PC-9 (cell line): Measurements from ENCODE around the gene PDE4B. TPM values are rescaled to one million over a fixed set of nuclear protein-coding genes. Genes with fewer than 3 reads are reported as not detected.

Source experiments
- BruUV-seq: library from RNA; stranded (reverse); fragments of 400-500 nt; replicated peaks from 2 replicates; lab custom pipeline; 2021; lab: Mats Ljungman, UMichigan
- CTCF ChIA-PET: fragments of 300-600 bp; sonication (Branson Sonifier 250); formaldehyde crosslinking; loops from one replicate; lab custom pipeline; 2022; ENCODE audit warnings: antibody characterized with exemption; lab: Charles Lee
- POLR2A ChIA-PET: fragments of 300-600 bp; sonication (Branson Sonifier 250); formaldehyde crosslinking; loops from one replicate; lab custom pipeline; 2022; ENCODE audit warnings: antibody characterized with exemption; ENCODE audit not compliant: unreplicated experiment; lab: Charles Lee
- DNase-seq, 2 experiments: peaks; one replicate each; pipeline versions ENCODE4 v3.0.0 to v3.0.0-alpha.2; 2015 to 2022; ENCODE audit warnings: mixed read lengths in 1 of 2
- H2AFZ ChIP-seq: fragments of 200-600 bp; sonication (generic); 2 replicates; pipeline ENCODE4 v1.8.1; 2017; ENCODE audit warnings: antibody characterized with exemption
- H3F3A ChIP-seq: fragments of 200-600 bp; sonication (generic); 2 replicates; pipeline ENCODE4 v1.8.1; 2017; ENCODE audit warnings: antibody characterized with exemption, mild to moderate bottlenecking, low read depth; ENCODE audit not compliant: insufficient read depth
- H3K27ac ChIP-seq: fragments of 200-600 bp; sonication (generic); 2 replicates; pipeline ENCODE4 v1.6.1; 2016; ENCODE audit warnings: mixed run types
- H3K27me3 ChIP-seq: fragments of 200-600 bp; sonication (generic); 2 replicates; pipeline ENCODE4 v1.6.1; 2016; ENCODE audit warnings: low read depth, mixed run types; ENCODE audit not compliant: insufficient read depth
- H3K36me3 ChIP-seq: fragments of 200-600 bp; sonication (generic); 2 replicates; pipeline ENCODE4 v1.6.1; 2016; ENCODE audit warnings: low read depth, mixed run types
- H3K4me1 ChIP-seq: fragments of 200-600 bp; sonication (generic); replicated peaks from 2 replicates; pipeline ENCODE4 v1.6.1; 2016; ENCODE audit warnings: mixed run types; ENCODE audit not compliant: insufficient read depth
- H3K4me2 ChIP-seq: fragments of 200-600 bp; sonication (generic); 2 replicates; pipeline ENCODE4 v1.6.1; 2017; ENCODE audit warnings: mixed run types
- H3K4me3 ChIP-seq: fragments of 200-600 bp; sonication (generic); 2 replicates; pipeline ENCODE4 v1.6.1; 2016; ENCODE audit warnings: mixed run types
- H3K79me2 ChIP-seq: fragments of 200-600 bp; sonication (generic); 2 replicates; pipeline ENCODE4 v1.6.1; 2017; ENCODE audit warnings: low read depth, mixed run types
- H3K9me2 ChIP-seq: fragments of 200-600 bp; sonication (generic); 2 replicates; pipeline ENCODE4 v1.8.1; 2017; ENCODE audit warnings: mild to moderate bottlenecking; ENCODE audit not compliant: insufficient read depth
- H3K9me3 ChIP-seq: fragments of 200-600 bp; sonication (generic); 2 replicates; pipeline ENCODE4 v1.8.1; 2016; ENCODE audit warnings: low read depth; ENCODE audit not compliant: insufficient read depth
- H4K20me1 ChIP-seq: fragments of 200-600 bp; sonication (generic); 2 replicates; pipeline ENCODE4 v1.8.1; 2017; ENCODE audit not compliant: insufficient read depth
- EZH2 ChIP-seq: fragments of 200-600 bp; sonication (generic); IDR thresholded peaks from 2 replicates; pipeline ENCODE4 v1.8.0; 2017; ENCODE audit warnings: antibody characterized with exemption, low read depth
- intact Hi-C: fragments of 100-400 bp; cut with micrococcal nuclease; formaldehyde crosslinking; loops from one replicate; pipeline ENCODE4 v1.10.0; 2022; ENCODE audit not compliant: unreplicated experiment
- total RNA-seq: library from RNA; stranded (reverse); gene quantifications from 2 replicates; pipeline ENCODE4 v1.2.3, GENCODE V29; 2021
- TF ChIP-seq, protein P1 (sequence below): fragments of 200-600 bp; sonication (generic); conservative IDR thresholded peaks from 2 replicates; pipeline ENCODE4 v1.6.1; 2017; ENCODE audit warnings: mixed run types, antibody characterized with exemption, mild to moderate bottlenecking, moderate library complexity

PDE4B gene
- total RNA-seq, 1 experiment from 2014 or later = 1.3 TPM

DNA sequence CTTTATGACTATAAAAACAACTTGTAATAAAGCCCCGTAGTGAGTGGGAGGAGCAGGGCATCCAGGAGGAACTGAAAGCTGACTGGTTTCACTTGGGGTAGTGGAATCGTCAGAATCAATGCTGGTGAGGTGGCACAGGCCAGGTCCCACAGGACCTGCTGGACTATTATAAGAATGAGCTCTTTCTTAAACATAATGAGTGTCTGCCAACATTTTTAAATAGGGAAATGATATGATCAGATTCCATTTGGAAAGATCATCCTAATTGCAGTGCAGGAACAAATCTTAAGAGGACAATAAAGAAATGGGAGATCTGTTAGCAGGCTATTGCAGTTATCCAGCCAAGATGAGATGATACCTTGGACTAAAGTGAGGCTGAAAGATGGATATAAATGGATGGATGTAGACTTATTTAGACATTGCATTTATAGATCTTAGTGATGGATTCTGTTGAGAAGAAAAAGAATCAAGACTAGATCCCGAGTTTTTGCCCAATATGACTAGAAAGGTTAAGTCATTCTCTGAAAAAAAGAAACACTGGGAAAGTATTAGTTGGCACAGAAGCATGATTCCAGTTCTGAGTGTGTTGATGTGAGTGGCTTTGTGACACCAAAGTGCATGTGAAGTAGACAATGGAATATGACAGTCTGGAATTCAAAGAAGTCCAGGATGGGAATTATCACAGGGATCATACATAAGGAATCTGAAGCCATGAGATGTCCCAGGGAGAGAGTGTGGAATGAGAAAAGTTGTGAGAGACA, 587.9 kb downstream of the PDE4B start:
- Histone ChIP-seq H3K79me2 (no peaks in the 10 kb centered on the region), H3K4me2 (no peak overlapping the region), H3K4me3 (no peak overlapping the region), H3K36me3 (no peaks in the 10 kb centered on the region), H3K4me1 (no peaks in the 10 kb centered on the region), H3K9me2 (no peaks in the 10 kb centered on the region), H3K27me3 (no peaks in the 10 kb centered on the region), H4K20me1 (no peaks in the 10 kb centered on the region), H3F3A (no peaks in the 10 kb centered on the region), H3K27ac (no peak overlapping the region), H2AFZ (no peak overlapping the region), H3K9me3 (peaks cover 2% of the 10 kb centered on the region; the same call in 1 of the 2 replicates)
- DNase-seq = no peak
- CTCF ChIA-PET = no interaction called here
- TF ChIP-seq, protein P1, sequence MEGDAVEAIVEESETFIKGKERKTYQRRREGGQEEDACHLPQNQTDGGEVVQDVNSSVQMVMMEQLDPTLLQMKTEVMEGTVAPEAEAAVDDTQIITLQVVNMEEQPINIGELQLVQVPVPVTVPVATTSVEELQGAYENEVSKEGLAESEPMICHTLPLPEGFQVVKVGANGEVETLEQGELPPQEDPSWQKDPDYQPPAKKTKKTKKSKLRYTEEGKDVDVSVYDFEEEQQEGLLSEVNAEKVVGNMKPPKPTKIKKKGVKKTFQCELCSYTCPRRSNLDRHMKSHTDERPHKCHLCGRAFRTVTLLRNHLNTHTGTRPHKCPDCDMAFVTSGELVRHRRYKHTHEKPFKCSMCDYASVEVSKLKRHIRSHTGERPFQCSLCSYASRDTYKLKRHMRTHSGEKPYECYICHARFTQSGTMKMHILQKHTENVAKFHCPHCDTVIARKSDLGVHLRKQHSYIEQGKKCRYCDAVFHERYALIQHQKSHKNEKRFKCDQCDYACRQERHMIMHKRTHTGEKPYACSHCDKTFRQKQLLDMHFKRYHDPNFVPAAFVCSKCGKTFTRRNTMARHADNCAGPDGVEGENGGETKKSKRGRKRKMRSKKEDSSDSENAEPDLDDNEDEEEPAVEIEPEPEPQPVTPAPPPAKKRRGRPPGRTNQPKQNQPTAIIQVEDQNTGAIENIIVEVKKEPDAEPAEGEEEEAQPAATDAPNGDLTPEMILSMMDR = no peak
- intact Hi-C loops = no loop called here
- POLR2A ChIA-PET = no interaction called here
- BruUV-seq = no TSS peak

DNA sequence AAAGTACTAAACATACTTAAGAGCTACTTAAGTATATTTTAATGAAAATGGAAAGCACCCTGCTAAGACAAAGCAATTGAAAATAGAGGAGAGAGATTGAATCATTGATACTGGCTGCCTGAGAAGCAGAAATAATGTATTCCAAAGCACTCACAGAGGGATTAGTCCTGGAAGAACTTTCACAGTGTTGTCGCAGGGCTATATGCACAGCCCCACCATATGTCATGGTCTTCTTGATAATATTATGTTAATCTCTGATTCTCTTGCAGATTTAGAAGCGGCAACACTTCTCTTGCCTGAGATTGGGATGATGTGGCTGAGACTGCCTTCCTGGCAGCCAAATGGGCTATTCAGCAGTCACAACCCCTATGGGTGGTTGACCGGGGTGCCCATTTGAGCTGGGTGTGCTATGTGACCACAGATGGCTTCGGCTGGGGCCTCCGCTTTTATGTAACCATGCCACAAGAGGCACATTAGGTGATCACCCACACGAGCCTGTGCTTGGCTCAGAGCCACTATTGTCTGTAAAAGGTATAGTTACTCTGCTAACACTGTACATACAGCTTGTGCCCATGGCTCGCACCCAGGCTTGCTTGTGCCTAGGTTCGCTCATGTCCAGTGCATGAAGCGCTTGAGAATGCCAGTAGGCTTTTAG, 589.1 kb downstream of the PDE4B start:
- H3K36me3 ChIP-seq = no peaks in the 10 kb centered on the region
- no peak overlapping the region for H2AFZ ChIP-seq
- CTCF ChIA-PET = no interaction called here

DNA sequence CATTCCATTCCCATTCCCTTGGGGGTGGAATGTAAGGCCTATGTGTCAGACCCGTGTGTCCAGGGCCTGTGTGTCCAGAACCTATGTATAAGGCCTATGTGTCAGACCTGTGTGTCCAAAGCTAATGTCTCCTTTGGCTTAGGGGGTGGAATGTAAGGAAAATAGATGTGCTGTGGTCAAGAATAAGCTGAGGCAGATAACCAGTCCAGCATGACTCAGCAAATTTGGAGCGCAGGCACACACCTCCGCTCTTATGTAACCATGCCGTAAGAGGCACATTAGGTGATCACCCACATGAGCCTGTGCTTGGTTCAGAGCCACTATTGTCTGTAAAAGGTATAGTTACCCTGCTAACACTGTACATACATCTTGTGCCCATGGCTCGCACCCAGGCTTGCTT, 590.5 kb downstream of the PDE4B start:
- ChIA-PET POLR2A (no interaction called here), CTCF (no interaction called here)
- DNase-seq = no peak
- no peaks in the 10 kb centered on the region for H3K4me1 ChIP-seq
- H3K9me2 ChIP-seq = no peaks in the 10 kb centered on the region
- intact Hi-C loops = no loop called here
- H3K27me3 ChIP-seq = no peaks in the 10 kb centered on the region
- H3K36me3 ChIP-seq = no peaks in the 10 kb centered on the region
- peaks cover 7% of the 10 kb centered on the region; the same call in 1 of the 2 replicates for H3K9me3 ChIP-seq
- H3F3A ChIP-seq = no peaks in the 10 kb centered on the region
- no peak overlapping the region for H3K4me2 ChIP-seq
- TF ChIP-seq, protein P1 = no peak
- no peak for TF ChIP-seq EZH2
- H3K27ac ChIP-seq = no peak overlapping the region
- no peaks in the 10 kb centered on the region for H3K79me2 ChIP-seq
- H3K4me3 ChIP-seq = no peak overlapping the region
- H4K20me1 ChIP-seq = no peaks in the 10 kb centered on the region
- no peak overlapping the region for H2AFZ ChIP-seq
- no TSS peak for BruUV-seq

More for the DNA sequence above, 589.1 kb downstream of the PDE4B start:
- POLR2A ChIA-PET = no interaction called here
- H3K27ac ChIP-seq = no peak overlapping the region
- H3K4me2 ChIP-seq = no peak overlapping the region
- no peaks in the 10 kb centered on the region for H4K20me1 ChIP-seq
- no peaks in the 10 kb centered on the region for H3K4me1 ChIP-seq
- H3F3A ChIP-seq = no peaks in the 10 kb centered on the region
- DNase-seq = no peak
- intact Hi-C loops = no loop called here
- peaks cover 4% of the 10 kb centered on the region; the same call in 1 of the 2 replicates for H3K9me3 ChIP-seq
- no peaks in the 10 kb centered on the region for H3K79me2 ChIP-seq
- TF ChIP-seq EZH2 = no peak
- TF ChIP-seq, protein P1 = no peak
- BruUV-seq = no TSS peak
- no peak overlapping the region for H3K4me3 ChIP-seq
- H3K9me2 ChIP-seq = no peaks in the 10 kb centered on the region
- no peaks in the 10 kb centered on the region for H3K27me3 ChIP-seq
